ENCODE results near the gene ZFYVE9.

ZFYVE9 gene

DNA sequence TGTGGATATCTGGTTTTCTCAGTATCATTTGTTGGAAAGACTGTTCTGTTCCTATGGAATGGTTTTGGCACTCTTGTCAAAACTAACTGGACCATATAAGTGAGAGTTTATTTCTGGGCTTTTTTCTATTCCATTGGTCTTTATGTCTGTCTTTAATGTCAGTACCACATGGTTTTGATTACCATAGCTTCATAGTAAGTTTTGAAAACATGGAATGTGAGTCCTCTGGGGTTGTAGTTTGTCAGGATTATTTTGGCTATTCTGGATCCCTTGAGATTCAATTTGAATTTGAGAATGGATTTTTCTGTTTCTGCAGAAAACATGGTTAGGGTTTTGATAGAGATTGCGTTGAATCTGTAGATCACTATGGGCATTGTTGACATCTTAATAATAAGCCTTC is 107.9 kb downstream of the ZFYVE9 start:
- no peak for DNase-seq

DNA sequence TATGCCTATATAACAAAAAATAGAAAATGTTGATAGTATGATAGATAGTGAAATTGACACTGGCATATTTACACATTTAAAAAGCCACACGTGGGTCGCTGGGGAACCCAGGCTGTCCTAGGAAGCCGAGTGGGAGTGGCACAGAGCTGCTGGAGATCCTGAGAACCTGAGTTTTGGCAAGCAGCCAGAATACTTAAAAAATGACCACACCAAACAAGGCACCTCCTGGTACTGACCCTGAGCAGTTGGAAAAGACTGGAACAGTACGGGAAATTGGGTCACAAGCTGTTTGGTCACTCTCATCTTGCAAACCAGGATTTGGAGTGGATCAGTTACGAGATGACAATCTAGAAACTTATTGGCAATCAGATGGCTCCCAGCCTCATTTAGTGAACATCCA is 111.5 kb downstream of the ZFYVE9 start:
- no peak for DNase-seq

DNA sequence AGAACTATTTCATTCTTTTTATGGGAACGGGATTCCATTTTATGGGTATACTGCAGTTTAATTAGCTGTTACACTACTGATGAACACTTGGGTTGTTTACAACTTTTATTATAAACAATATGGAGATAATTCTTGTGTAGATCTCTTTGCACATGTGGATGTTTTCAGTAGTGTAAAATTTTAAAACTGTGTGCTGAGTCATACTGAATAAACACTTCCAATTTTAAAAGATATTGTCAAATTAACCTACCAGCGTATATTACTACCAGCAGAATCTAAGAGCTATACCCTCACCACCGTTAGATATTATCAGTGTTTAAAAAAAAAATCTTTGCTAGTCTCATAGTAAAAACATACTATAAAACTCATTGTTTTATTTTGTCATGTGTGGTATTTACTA is 118.0 kb downstream of the ZFYVE9 start:
- DNase-seq, result no peak

DNA sequence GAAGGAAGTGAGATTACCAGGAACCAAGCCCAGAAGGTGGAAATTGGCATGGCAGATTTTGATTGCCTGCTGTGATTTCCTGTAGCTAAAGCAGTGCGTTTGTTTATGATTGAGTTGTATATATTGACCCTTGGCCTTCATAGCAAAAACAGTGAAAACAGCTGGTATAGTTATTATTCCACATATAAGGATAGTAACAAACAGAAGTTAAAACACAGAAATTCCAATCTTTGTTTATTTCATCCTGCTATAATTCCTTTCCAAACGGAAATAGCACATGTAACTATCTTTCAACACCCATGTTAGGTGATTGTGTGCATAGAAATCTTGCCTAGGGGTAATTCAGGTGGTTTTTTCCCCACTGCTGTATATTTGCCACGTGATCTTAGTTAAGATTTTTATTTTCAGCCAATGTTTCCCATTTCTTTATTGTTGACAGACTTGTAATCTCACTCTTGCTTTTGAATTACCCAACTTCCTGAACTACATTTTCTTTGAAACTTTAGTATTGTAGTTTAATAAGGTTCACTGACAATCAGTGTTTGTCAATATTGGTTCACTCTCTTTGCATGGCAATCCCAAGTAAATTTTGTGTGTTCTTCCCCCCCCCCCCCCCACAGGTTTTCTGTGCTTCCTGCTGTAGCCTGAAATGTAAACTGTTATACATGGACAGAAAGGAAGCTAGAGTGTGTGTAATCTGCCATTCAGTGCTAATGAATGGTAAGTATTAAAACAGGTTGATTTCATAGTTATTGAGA is 121.4 kb downstream of the ZFYVE9 start:
- DNase-seq, result no peak

DNA sequence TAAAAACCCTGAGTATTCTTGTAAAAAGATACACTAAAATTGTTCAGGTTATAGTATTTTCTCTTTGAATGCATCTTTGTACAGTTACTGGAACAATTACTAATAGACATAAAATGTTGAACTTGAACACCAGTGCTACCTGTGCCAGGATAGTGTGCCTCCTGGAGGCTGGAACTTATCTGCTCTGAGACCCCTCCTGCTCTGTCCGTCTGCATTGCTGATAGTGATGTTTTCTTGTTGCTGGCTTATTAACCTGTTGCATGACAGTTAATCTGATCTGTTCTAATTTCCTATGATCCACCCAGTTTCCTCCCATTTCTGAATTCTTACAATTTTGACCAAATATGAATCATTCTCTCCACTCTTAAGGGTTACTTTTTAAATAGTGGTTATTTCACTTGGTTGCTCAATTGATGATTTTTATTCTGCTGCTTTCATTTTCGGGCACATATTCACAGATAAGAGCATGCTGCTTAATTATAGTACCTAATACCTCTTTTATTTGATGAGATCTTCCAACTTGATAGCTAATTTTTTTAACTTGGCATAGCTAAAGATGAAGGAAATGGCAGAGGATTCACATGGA is 122.7 kb downstream of the ZFYVE9 start:
- no peak for DNase-seq

DNA sequence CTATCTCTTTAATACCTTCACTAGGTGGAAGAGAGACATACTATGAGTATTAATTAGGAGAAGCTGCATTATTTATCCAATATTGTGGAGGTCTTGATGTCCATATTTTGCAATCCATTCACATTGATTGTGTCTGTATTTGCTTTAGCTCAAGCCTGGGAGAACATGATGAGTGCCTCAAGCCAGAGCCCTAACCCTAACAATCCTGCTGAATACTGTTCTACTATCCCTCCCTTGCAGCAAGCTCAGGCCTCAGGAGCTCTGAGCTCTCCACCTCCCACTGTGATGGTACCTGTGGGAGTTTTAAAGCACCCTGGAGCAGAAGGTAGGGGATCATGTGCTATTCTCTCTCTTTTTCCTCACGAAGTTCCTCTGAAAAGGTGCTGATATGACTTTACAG is 124.6 kb downstream of the ZFYVE9 start:
- no peak for DNase-seq

DNA sequence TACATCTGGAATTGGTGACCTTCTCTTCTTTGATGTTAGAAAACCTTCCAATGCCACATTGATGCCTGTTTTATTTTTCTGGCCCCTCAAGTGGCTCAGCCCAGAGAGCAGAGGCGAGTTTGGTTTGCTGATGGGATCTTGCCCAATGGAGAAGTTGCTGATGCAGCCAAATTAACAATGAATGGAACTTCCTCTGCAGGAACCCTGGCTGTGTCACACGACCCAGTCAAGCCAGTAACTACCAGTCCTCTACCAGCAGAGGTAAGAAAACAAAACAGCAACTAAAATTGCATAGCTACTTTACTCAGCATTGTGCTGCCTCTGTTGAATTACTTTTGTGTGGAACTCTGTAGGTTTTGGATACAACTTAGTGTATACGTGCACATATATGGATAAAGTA is 126.5 kb downstream of the ZFYVE9 start:
- no peak for DNase-seq

DNA sequence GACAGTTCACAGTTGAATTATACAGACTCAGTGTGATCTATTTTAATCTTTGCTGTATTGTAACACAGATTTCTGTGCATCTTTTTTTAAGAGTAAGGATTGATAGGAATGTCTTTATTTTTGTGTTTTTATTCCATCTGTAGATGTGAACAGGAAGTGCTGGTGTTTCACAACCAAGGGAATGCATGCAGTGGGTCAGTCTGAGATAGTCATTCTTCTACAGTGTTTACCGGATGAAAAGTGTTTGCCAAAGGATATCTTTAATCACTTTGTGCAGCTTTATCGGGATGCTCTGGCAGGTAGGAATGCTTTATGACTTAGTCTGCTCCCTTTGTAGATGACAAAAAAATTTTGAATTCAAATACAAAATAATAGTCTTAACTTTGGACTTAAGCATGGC is 139.6 kb downstream of the ZFYVE9 start:
- no peak for DNase-seq

DNA sequence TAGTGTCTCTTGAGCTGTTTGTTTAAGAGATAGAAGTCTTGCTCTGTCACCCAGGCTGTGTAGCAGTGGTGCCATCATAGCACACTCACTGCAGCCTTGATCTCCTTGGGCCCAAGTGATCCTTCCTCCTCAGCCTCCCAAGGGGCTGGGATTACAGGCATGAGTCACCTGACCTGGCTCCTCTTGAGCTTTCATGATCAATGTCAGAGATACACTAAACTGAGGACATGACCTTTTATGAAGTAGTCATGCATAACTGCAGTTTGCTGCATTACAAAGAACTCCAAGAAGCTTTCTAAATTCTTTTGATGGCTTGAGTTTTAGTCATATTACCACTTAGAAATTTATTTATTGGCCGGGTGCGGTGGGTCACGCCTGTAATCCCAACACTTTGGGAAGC is 146.4 kb downstream of the ZFYVE9 start:
- no peak for DNase-seq

DNA sequence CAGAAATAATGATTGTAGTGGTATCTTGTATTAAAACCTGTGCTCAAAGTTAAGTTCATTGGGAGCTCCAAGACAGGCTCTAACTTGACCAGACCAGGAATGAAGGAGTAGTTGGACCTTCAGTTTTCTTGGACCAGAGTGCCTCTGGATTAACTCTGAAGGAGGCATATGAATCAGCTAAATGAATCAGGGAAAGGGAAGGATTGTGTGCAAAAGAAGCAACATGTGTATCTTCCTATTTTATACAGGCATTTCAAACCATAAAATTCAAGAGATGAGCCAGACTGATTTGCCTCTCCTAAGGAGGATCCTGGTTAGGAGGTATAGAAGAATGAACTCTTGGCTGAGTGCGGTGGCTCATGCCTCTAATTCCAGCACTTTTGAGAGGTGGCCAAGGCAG is 152.7 kb downstream of the ZFYVE9 start:
- DNase-seq, result no peak

DNA sequence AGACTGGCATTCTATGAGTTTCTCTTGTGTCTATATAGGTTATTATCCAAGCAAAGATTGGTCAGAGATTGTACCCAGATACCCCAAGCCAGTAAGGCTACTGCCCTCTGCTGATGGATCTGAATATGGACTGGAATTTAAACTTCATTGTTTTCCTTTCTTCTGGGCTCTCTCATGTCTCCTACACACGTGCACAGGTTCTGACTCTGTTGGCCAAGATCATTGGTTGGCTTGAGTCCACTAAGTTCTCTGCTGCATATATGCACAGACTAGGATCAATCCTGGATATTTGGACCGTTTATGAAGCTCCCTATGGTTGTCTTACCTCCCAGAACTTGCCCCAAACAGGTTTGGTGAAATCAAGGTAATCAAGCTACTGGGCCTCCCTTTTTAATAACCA is 154.5 kb downstream of the ZFYVE9 start:
- DNase-seq, result peak in 1 of 2 experiments; percentile 59

DNA sequence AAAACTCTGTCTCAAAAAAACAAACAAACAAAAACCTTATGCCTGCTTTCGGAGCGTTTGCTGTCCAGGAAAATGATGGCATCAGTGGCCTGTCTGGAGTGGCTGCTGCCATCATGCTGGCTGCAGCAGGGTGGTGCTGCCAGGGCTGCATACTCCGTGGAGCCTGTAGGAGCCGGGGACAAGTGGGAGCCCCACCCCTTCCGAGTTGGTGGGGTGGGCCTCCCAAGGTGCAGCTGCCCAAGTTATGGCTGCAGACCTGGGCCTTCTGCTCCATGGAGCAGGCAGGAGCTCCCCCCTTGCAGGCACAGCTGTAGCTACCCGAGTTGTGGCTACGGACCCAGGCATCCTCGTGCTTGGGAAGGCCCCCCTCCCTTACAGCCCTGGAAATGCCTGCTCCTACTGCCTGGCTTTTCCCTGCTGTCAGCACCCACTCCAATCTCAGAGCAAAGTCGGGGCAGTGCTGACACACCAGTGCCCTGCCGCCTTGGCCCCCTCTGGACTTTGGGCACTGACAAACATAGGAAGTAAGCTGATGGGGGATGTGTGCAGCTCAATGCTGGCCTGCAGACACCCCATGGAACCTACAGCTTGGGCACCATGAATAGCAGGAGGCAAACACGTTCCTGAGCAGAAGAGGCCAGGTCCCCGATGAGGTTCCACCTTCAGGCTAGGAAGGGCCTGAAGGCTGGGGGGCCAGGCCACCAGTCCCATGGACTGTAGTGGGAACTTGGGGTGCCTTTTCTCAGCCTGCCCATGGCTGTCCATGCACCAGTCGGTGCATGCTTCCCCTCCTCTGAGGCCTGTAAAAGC is 163.7 kb downstream of the ZFYVE9 start:
- no peak for DNase-seq

DNA sequence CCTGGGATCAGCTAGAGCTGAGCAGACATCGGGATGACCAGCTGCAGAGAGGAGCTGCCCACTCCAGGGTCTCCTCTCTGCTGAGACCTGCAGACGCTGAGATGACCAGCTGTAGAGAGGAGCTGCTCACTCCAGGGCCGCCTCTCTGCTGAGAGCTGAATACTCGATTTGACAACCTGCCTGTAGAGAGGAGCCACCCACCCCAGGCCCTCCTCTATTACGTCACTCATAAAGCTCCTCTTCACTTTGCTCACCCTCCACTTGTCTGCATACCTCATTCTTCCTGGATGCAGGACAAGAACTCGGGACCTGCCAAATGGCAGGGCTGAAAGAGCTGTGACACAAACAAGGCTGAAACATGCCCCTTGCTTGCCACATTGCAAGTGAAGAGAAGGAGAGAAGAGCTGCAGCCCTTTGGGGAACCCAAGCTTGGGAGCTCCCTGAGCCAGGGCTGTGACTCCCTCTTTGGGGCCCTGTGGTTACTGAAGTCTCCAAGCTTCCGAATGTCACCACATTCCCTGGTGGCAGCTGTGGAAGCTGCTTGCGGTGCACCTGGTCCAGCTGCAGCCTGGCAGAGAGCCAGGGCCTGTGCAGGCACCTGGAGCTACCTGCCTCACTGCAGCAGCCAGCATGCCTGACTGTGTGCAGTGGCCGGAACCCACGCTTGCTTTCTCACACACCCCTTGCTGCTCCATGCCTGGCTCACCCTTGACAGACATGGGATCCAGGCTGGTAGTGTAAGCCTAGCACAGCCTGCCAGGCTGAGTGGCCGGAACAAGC is 164.5 kb downstream of the ZFYVE9 start:
- no peak for DNase-seq

DNA sequence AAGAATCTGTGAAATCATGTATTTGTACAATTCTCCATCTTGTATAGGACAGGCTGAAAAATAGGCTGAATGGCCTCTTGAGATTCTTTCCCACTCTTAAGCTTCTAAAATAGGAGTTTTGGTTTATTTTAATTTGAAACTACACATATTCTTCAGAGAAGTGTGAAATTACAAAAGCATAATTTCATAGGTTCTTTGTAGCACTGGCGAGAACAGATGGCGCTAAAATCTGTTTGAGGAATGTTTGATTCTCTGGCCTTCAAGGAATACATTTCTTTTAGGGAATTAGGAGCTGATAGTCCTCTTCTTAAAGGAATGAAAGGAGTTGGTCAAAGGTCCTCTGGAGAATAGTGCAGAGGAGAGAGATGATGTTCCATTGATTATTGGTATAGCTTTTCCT is 179.2 kb downstream of the ZFYVE9 start:
- DNase-seq, result no peak

DNA sequence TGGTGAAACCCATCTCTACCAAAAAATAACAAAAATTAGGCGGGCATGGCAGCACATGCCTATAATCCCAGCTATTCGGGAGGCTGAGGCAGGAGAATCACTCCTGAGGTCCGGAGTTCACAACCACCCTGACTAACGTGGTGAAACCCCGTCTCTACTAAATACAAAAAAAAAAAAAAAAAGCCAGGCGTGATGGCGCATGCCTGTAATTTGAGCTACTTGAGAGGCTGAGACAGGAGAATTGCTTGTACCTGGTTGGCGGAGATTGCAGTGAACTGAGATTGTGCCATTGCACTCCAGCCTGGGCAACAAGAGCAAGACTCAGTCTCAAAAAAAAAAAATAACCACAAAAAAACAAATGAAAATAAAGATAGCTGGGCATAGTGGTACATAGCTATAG is 181.8 kb downstream of the ZFYVE9 start:
- DNase-seq, result no peak

DNA sequence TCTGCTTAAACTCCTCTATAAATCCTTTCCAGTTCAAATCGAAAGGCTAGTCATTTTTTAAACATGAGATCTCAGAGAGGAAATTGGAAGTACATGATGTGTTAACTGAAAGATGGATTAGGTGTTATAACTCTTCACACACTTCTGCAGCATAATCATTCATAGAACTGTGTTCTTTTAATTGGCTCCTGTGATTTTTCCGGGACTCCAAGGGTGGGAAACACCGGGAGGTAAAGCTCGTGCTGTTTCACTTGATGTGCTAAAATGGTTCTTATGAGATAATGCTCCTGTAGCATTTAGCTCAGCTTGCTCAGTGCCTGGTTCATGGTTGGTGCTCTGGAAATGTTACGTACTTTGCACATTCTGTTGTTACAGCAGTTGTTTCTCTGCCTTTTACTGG is 183.9 kb downstream of the ZFYVE9 start:
- no peak for DNase-seq

DNA sequence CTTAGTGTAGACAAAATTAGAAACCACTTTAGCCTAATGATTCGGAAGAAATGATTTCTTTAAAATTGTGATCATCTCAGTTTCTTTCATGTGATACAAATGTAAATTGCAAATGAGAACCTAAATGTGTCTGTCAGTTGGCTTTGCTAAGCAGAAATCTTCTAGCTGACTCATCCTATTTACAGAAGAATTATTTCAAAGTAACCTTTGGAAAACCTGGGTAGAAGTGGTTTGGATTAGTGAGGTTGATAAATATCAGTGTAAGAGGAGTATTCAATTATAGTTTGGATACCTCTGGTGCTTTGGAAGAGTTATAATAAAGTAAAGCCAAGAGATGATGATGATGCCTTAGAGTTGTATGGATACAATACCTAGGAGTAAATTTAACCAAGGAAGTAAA is 186.7 kb downstream of the ZFYVE9 start:
- DNase-seq, result no peak

DNA sequence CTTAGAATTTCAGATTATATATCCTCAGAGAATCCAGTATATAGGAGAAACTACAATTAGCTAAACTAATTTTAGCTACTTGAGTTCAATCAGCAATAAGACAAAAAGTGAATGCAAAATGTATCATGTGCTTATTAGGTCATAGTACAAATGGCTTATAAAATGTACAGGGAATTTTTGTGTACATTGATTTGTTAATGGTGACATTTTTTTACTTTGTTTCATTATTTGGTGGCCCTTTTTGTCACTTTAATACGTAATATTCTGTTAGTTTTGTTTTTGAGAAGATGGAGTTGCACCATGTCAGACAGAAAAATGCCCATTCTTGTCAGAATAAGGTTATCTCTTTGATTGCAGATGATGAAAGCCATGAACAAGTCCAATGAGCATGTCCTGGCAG is 190.5 kb downstream of the ZFYVE9 start:
- DNase-seq, result no peak

DNA sequence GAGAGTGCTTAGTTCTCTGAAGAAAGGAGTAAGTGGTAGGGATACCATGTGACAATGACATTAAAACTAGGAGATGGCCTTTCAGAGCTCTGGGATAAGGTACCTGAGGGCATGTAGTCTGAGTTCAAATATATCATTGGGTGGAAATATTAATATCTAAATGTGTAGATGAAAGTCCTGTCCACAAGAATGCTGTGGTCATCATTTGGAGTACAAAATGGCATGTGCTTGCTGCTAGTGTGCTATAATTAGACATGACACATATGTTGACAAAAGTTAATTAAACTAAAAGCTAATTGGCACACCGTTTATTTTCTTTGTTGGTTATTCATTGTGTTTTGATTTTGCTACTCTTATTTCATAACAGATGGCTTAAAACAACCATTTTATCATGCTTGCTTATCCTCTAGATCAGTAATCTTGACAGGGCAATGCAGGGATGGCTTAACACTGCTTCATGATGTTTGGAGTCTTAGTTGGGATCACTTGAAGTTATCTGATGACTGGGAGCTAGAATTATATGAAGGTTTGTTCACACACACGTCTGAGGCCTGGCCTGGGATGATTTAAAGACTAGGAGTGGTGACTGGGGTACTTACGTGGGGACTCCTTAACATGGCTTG is 193.1 kb downstream of the ZFYVE9 start:
- no peak for DNase-seq

DNA sequence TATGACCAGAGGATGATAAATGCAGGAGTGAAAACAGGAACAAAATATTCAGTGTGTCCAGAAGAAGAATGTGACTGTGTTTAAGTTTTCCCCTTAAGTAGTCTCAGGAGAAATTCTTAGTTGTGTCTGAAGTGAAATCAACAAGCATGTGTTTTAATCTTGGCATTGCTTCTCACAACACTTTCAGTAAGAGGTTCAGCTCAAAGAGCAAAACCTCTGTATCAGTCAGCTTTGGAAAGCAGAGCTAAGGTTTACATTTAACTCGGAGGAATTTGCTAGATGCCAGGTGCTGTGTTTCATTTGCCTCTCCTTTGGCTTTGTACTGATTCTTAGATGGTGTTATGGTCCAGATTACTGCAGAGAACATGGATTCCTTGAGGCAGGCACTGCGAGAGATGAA is 195.6 kb downstream of the ZFYVE9 start:
- DNase-seq, result no peak

DNA sequence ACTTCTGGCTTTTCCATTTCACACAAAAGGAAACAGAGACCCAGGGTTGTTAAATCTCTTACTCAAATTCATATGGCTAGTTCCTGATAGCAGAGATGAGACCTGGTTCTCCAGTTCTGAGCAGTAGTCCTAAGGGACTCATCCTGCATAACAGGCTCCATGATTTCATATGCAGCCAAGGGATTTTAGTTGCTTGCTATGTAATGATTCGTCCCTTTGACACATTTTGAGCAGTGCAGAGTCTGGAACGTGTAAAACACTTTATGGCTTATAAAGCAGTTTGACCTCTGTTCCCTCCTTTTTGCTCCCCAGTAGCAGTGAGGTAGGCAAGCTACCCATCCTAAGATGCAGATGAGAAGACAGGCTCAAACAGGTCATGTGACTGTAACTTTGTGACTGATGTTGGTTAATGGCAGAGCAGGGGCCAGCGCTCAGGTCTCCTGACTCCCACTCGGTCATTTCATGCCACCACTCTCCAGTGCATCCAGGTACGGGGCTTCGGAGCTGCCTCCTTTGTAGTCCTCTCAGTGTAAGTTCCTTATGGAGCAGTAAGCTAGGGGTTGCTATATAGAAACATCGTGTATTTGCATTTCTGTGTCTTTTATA is 199.9 kb downstream of the ZFYVE9 start:
- no peak for DNase-seq

DNA sequence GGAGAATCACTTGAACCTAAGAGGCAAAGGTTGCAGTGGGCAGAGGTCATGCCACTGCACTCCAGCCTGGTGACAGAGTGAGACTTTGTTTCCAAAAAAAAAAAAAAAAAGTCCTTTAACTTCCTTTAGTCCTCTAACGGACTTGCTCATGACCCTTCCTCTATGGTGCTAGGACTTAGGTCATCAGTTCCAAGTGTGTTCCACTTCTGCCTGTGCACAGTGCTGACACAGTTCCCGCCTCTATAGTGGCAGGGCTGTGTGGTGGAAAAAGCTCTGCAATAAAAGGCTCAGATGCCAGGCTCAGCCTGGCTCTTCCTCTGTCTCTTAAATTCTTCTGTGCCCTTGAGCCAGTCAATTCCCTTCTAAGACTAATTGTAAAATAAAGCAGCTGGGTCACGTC is 202.1 kb downstream of the ZFYVE9 start:
- no peak for DNase-seq

DNA sequence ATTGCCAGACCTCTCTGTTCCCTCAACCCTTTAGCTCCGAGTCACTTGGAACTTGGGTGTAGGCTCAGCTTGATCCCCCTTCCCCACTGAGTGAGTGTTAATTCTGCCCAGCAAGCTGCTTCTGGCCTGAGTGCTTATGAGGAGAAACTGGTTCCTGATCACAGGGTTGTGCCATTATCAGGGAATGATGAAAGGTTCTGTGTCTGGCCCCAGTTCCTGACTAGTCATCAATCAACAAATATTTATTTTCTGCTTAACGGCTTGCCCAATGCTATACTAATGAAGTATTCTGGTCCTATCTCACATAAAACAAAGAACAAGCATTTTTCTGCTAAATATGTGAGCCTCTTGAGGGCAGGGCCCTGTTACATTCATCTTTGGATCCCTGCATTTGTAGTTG is 203.4 kb downstream of the ZFYVE9 start:
- DNase-seq, result no peak

Measured in SW 1271 (cell line).